Fibroblast of lung (primary cell): Measurements from ENCODE around the gene MTRF1. TPM values are rescaled to one million over a fixed set of nuclear protein-coding genes. Genes with fewer than 3 reads are reported as not detected.

Source experiments
- DNase-seq, 2 donors: peaks; one replicate each; pipeline versions ENCODE4 v3.0.0 to v3.0.0-alpha.2; 2010; ENCODE audit warnings: low read depth in 2 of 2
- H2AFZ ChIP-seq: 2 replicates; pipeline ENCODE4 v1.5.1; 2012; ENCODE audit warnings: low read length, control low read depth, inconsistent platforms
- H3K27ac ChIP-seq: 2 replicates; pipeline ENCODE4 v1.5.1; 2011; ENCODE audit warnings: low read length, control low read depth; ENCODE audit not compliant: insufficient read depth
- H3K27me3 ChIP-seq: 2 replicates; pipeline ENCODE4 v1.5.1; 2011; ENCODE audit warnings: mild to moderate bottlenecking, low read length; ENCODE audit not compliant: control insufficient read depth, insufficient read depth
- H3K36me3 ChIP-seq: 2 replicates; pipeline ENCODE4 v1.5.1; 2011; ENCODE audit warnings: low read length; ENCODE audit not compliant: control insufficient read depth, insufficient read depth
- H3K4me1 ChIP-seq: 2 replicates; pipeline ENCODE4 v1.5.1; 2011; ENCODE audit warnings: low read length; ENCODE audit not compliant: control insufficient read depth, insufficient read depth; ENCODE audit errors: extremely low read depth
- H3K4me2 ChIP-seq: 2 replicates; pipeline ENCODE4 v1.5.1; 2011; ENCODE audit warnings: low read length, control low read depth; ENCODE audit not compliant: insufficient read depth; ENCODE audit errors: extremely low read depth
- H3K4me3 ChIP-seq, 4 experiments: fragments of 200-600 bp in 1 of 4; sonication (generic) in 1 of 4; replicated peaks in 1 of 4; 2 replicates each; pipeline ENCODE4 v1.5.1; 2011 to 2016; ENCODE audit warnings: low read length in 4 of 4, low read depth in 3 of 4, mild to moderate bottlenecking in 3 of 4, control low read depth in 2 of 4, inconsistent platforms in 1 of 4, mixed read lengths in 1 of 4; ENCODE audit not compliant: insufficient read depth in 1 of 4; ENCODE audit errors: control extremely low read depth in 1 of 4
- H3K79me2 ChIP-seq: 2 replicates; pipeline ENCODE4 v1.5.1; 2012; ENCODE audit warnings: mild to moderate bottlenecking, low read length, inconsistent platforms; ENCODE audit not compliant: control insufficient read depth, insufficient read depth
- H3K9ac ChIP-seq: 2 replicates; pipeline ENCODE4 v1.5.1; 2011; ENCODE audit warnings: mild to moderate bottlenecking, low read length, control low read depth; ENCODE audit not compliant: insufficient read depth
- H3K9me3 ChIP-seq: 2 replicates; pipeline ENCODE4 v1.5.1; 2012; ENCODE audit warnings: low read depth, low read length; ENCODE audit not compliant: control insufficient read depth, insufficient read depth
- H4K20me1 ChIP-seq: 2 replicates; pipeline ENCODE4 v1.5.1; 2011; ENCODE audit warnings: low read length; ENCODE audit not compliant: control insufficient read depth, insufficient read depth; ENCODE audit errors: extremely low read depth
- CTCF ChIP-seq, 2 donors: IDR thresholded peaks in 1 of 2; conservative IDR thresholded peaks in 1 of 2; 1 replicate in 1 of 2; 2 replicates in 1 of 2; pipeline ENCODE4 v1.5.1; 2011 to 2012; ENCODE audit warnings: low read length in 2 of 2, control low read depth in 1 of 2, inconsistent platforms in 1 of 2, low read depth in 1 of 2, mild to moderate bottlenecking in 1 of 2
- EZH2 ChIP-seq: IDR thresholded peaks from 2 replicates; pipeline ENCODE4 v1.5.1; 2012; ENCODE audit warnings: low read length, control low read depth, mild to moderate bottlenecking; ENCODE audit errors: missing control alignments
- polyA plus RNA-seq, 2 donors: library from polyadenylated mRNA; depleted of rRNA in 1 of 2; stranded (reverse) in 1 of 2; unstranded in 1 of 2; fragments of >200 nt; gene quantifications; 2 replicates each; pipeline ENCODE4 v1.2.1, GENCODE V29; 2011 to 2012; ENCODE audit warnings: missing spikeins in 1 of 2
- total RNA-seq: library from RNA; depleted of rRNA; stranded (reverse); fragments of >200 nt; gene quantifications from 2 replicates; pipeline ENCODE4 v1.2.1, GENCODE V29; 2014

MTRF1 gene
- total and polyA plus RNA-seq, 2 donors (not counting 1 experiment from before 2014, with no cell fraction given) = 11.6 to 13.4 TPM

DNA sequence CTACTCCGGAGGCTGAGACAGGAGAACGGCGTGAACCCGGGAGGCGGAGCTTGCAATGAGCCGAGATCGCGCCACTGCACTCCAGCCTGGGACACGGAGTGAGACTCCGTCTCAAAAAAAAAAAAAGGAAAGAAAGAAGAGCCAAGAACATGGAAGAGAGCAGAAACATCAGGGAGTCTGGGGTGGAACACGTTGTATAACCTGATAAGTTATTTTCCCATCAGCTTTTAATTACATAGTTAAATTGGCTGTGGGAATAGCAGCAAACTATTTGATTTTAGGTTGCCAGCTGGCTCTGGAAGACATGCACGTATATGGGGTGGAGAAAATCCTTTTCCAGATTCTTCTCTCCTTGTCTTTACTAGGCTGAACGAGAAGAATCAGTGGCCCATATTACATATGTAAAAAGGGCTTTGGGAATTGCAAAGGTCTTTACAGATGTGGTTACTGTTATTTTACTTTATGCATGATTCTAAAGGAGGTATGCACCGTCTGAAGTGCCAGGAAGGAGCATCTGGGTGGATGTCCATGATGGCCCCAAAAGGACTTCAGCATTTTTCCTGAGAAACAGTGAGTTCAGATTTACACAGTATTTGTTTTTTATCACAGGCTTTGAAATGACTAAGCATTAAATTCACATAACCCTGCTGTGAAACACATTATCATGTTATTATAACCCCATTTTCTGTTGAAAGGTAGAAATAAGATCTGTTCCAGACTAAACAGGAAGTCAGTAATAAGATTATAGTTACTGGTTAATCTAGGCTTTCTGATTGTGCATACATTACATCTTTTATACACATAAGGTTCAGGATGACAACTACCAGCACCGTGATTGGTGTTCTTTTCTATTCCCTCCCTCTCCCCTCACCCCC, 43.1 kb upstream of the MTRF1 start:
- no peaks in the 10 kb centered on the region for H4K20me1 ChIP-seq
- H3K79me2 ChIP-seq = peaks cover 2% of the 10 kb centered on the region
- no peak overlapping the region for H3K4me2 ChIP-seq
- H3K9me3 ChIP-seq = no peaks in the 10 kb centered on the region
- H3K4me3 ChIP-seq = no peak overlapping the region
- H3K36me3 ChIP-seq = no peaks in the 10 kb centered on the region
- peaks cover 2% of the 10 kb centered on the region for H3K4me1 ChIP-seq
- no peak overlapping the region for H3K9ac ChIP-seq
- TF ChIP-seq CTCF (conservative IDR thresholded peaks at IDR 0.05 in 1 of 2, IDR thresholded peaks at IDR 0.05 in 1 of 2; ENCODE audit: low read depth in 1 of 2, low read length in 2 of 2) = no peak
- peak in 1 of 2 donors; percentile 46 for DNase-seq
- no peak overlapping the region for H3K27ac ChIP-seq
- no peaks in the 10 kb centered on the region for H3K27me3 ChIP-seq
- H2AFZ ChIP-seq = no peak overlapping the region

DNA sequence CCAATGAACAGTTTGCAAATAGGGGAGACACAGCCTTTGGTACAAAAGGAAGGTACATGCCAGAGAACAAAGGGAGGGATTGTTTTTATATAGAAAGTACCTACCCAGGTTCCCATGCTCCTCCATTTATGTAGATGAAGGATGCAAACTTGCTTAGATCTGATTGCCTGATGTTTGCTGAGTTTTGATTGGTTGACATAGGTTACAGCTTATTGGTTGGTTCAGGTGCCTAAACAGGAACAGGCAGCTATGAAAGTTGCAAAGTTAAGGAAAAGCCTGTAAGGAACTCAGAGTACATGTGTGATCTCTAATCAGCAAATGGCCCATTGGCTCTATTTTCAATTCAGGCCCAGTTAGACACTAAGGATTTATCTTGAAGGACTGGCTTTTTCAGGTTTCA, 41.2 kb upstream of the MTRF1 start:
- Histone ChIP-seq H3K4me2 (no peak overlapping the region), H3K27me3 (no peaks in the 10 kb centered on the region)
- TF ChIP-seq CTCF (conservative IDR thresholded peaks at IDR 0.05 in 1 of 2, IDR thresholded peaks at IDR 0.05 in 1 of 2; ENCODE audit: low read depth in 1 of 2, low read length in 2 of 2) (no peak), EZH2 (no peak)

GRCh38 chr13:41302743-41303142, 39.4 kb upstream of the MTRF1 start:
- Histone ChIP-seq H4K20me1 (no peaks in the 10 kb centered on the region), H3K27me3 (no peaks in the 10 kb centered on the region), H3K36me3 (no peaks in the 10 kb centered on the region), H3K4me3 (no peak overlapping the region), H3K9me3 (no peaks in the 10 kb centered on the region), H3K9ac (no peak overlapping the region), H3K4me1 (peaks cover 2% of the 10 kb centered on the region), H3K27ac (no peak overlapping the region), H2AFZ (no peak overlapping the region), H3K79me2 (no peaks in the 10 kb centered on the region), H3K4me2 (no peak overlapping the region)
- no peak for DNase-seq
- TF ChIP-seq CTCF (conservative IDR thresholded peaks at IDR 0.05 in 1 of 2, IDR thresholded peaks at IDR 0.05 in 1 of 2; ENCODE audit: low read depth in 1 of 2, low read length in 2 of 2) (no peak), EZH2 (no peak)

More for the DNA sequence above, 41.2 kb upstream of the MTRF1 start:
- Histone ChIP-seq H2AFZ (no peak overlapping the region), H4K20me1 (no peaks in the 10 kb centered on the region), H3K27ac (no peak overlapping the region), H3K4me1 (peaks cover 2% of the 10 kb centered on the region), H3K79me2 (no peaks in the 10 kb centered on the region), H3K4me3 (no peak overlapping the region), H3K9ac (no peak overlapping the region), H3K36me3 (no peaks in the 10 kb centered on the region), H3K9me3 (no peaks in the 10 kb centered on the region)
- DNase-seq = no peak
